Measurements from ENCODE around the gene NYNRIN.
A peak's percentile ranks its signal among the peaks of the same experiment; 100 is the strongest.
"Not testable (repeated sequence)": the region's sequence is repeated elsewhere in the genome, so short reads cannot be mapped to it uniquely, and the experiment has no call there.

NYNRIN gene

DNA sequence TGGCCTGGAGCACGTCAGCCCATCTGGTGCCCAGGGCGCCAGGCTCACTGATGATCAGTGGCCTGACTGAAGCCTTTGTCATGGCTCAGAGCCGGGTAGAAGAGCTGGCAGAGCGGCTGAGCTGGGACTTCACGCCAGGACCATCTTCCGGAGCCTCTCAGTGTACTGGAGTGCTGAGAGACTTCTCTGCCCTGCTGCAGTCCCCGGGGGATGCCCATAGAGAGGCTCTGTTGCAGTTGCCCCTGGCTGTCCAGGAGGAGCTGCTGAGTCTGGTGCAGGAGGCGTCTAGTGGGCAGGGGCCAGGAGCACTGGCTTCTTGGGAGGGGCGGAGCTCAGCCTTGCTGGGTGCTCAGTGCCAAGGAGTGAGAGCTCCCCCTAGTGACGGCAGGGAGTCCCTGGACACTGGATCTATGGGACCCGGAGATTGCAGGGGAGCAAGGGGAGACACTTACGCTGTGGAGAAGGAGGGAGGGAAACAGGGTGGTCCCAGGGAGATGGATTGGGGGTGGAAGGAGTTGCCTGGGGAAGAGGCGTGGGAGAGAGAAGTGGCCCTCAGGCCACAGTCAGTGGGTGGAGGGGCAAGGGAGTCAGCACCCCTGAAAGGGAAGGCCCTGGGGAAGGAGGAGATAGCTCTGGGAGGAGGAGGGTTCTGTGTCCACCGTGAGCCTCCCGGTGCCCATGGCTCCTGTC, 32.9 kb downstream of the NYNRIN start:
- DNase-seq (ENCODE audit: low spot score), result peak; percentile 81

DNA sequence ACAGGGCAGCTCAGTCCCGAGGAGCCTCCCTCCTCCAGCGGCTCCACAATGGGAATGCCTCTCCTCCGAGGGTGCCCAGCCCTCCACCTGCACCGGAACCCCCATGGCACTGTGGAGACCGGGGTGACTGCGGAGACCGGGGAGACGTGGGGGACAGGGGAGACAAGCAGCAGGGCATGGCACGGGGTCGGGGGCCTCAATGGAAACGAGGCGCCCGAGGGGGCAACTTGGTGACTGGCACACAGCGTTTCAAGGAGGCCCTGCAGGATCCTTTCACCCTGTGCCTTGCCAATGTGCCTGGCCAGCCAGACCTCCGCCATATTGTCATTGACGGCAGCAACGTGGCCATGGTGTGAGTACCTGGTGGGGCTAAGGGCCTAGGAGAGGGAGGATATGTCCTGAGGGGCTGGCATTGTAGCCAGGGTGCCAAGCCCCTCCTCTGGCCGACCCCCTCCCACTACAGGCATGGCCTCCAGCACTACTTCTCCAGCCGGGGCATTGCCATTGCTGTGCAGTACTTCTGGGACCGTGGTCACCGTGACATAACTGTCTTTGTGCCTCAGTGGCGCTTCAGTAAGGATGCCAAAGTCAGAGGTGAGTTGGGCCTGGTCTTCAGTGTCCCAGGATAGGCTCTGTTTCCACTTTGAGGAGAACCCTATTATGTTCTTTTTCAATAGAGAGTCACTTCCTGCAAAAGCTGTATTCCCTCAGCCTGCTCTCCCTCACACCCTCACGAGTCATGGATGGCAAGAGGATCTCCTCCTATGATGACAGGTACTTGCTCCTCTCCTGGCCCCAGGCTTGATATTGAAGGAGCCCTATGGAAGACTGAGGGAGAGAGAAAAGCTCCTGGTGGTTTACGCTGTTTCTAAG, 33.7 kb downstream of the NYNRIN start:
- no peak for DNase-seq (ENCODE audit: low spot score)

DNA sequence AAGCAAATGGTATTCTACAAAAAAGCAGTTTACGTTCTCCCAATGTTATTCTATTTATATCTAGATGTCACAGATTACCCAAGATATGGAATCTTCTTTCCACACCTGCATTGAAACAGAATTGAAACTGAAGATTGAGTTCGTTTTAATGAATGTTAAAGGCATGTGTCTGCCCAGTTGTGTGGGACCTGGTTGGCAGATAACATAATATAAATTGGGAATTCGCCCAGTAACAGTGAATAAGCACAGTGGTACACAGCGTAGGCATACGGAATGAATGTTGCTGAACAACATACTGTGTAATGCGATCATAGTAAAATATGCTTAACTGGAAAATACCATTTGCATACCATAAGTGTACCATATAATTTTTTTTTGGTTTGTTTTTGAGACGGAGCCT, 35.2 kb downstream of the NYNRIN start:
- DNase-seq (ENCODE audit: low spot score), result no peak

DNA sequence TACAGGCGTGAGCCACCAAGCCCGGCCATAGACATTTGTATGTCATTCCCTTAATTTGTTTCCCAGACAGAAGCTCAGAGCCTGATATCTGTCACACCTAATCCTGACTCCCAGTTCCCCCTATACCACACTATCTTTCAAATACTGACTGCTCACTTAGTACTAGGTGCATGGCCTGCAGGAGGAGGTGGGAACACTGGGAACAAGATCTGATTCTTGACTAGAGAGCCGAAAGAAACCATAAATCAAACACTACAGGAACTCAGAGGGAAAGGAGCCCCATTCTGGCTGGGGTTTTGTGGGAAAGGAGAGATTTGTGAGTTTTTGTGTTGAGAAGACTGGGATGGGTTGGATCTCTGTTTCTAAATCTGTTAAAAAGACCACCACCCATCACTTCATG, 35.9 kb downstream of the NYNRIN start:
- DNase-seq (ENCODE audit: low spot score), result no peak

DNA sequence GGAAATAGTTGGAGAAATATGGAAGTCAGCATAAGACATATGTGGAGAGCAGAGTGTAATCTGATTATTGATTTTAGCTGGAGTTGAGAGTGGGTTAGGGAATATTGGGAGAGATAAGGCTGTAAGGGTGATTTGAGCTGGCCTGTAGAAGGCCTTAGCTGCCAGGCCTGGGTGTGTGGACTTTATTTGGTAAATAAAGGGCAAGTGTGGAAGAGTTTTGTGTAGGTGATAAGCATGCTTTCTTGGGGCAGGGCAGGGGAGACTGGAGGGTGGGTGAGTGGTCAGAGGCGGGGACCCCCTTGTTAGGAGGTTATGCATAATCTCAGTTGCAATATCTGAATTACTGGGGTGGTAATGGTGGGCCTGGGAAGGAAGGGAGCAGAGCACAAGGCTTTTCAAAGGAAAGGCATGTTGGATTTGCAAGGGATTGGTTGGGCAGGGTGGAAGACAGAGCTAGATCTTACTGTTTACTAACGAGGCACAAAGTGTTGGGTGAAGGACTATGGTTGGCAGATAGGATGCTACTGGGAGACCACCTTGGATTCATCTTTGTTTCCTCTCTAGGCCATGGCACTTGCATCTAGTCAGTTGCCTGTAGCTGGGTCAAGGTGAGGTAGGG, 36.5 kb downstream of the NYNRIN start:
- no peak for DNase-seq (ENCODE audit: low spot score)

DNA sequence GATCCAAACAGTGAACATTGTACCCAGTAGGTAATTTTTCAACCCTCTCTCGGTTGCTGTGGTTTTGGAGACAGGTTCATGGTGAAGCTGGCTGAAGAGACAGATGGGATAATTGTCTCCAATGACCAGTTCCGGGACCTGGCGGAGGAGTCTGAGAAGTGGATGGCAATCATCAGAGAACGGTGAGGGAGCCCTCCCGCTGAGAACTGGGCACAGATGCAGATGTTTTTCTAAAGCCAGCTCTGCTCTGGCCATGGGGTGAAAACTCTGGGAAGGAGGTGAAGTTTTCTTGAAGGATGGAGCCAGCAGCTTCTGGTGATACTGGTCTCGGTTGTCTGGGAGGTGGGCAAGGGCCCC, 37.2 kb downstream of the NYNRIN start:
- no peak for DNase-seq (ENCODE audit: low spot score)

DNA sequence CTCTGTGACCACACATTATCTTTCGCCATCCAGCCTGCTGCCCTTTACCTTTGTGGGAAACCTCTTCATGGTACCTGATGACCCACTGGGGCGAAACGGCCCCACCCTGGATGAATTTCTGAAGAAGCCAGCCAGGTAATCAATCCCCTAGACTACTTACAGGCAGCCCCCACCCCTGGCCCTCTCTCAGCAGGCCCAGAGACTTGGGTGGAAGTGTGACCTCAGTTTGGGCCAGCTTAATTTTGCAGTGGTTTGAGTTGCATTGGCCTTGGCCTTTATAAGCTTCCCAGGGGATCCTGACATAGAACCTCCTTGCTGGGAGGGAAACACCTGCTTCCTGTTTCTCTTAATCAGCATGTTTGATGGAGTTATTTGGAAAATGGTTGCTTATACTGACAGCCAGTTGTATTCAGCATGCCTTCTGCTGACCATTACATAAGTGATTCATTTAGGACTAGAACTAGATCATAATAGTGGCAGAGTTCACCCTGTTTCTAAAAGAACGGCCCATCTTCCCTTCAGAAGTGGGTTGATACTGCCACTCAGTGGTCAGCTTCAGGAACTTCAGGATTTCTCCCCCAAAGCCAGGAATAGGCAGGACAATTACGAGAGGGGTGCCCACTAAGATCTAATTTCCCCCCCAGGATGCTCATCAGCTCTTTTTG, 37.7 kb downstream of the NYNRIN start:
- DNase-seq (ENCODE audit: low spot score), result peak; percentile 79

DNA sequence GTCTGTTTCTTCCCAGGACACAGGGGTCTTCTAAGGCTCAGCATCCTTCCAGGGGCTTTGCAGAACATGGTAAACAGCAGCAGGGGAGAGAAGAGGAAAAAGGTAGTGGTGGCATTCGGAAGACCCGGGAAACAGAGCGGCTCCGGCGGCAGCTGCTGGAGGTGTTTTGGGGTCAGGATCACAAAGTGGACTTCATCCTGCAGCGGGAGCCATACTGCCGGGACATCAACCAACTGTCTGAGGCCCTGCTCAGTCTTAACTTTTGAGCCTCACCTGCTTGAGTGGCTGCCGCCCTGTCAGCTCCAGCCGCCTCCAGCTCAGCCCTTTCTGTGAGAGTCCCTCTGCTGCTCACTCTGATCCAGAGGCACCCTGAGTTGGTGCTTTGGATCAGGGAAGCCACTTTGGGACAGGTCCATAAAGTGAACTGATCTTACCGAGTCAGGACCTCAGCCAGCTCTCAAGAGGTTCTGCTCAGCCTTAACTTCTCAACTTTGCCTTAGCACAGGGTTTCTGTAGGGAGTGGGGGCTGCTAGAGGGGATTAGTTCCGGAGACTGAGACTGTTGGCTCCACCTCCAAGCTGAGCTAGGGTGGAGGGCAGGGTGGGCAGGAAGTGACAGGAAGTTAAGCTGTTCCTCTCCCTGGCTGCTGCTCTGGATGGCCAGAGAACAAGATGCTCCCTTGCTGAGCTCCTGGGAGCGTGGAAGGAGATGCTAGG, 38.4 kb downstream of the NYNRIN start:
- DNase-seq (ENCODE audit: low spot score), result no peak

DNA sequence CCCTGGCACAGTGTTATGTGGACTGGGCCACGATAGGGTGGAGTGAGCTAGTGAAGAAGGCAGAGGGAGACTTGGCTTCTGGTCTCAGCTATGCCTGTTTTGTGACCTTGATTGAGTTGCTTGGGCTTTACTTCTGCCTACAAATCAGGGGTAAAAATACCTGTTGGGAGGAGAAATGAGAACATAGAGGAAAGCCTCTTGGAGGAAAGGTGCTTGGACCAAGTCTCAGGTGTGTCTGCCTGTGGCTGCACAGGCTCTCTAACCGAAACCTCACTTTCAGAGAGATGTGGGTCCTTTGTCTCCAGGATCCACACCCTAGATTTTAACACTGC, 38.9 kb downstream of the NYNRIN start:
- DNase-seq (ENCODE audit: low spot score), result no peak

DNA sequence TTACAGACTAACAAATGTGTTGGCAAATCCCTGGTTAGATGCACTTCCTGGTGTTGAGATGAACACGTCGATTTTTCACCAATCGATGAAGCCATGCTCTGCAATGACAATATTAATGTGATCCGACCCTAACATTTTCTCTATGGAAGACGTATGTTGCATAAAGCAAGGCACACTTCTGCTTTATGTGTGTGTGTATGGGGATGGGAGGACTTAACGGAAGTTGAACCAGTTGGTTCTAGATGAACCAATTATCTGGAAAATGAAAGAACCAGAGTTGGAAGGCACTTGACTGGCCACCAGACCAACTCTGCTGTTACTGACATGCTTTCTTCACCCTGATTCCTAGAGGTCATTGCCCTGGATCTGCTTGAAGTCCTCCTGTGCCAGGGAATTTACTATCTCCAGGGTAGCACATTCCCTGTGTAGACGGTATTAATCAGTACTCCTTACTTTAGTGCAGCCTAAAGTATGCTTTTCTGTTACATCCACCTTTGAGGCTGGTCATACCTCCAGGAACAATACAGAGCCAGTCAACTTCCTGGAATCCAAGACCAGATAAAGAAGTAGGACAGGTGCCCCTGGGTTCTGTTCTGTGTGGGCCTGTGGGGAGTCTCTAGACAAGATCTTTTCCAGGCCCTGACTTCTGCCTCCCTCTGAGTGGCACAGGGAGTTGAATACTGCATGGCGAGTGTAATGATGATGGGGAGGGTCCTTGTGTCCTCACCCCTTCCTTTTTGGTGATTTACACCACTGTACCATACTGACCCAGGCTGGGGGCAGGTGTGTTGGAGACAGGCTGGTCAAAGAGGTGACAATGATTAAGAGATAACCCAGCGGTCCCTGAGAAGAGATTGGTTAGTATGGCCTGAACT, 39.7 kb downstream of the NYNRIN start:
- no peak for DNase-seq (ENCODE audit: low spot score)

DNA sequence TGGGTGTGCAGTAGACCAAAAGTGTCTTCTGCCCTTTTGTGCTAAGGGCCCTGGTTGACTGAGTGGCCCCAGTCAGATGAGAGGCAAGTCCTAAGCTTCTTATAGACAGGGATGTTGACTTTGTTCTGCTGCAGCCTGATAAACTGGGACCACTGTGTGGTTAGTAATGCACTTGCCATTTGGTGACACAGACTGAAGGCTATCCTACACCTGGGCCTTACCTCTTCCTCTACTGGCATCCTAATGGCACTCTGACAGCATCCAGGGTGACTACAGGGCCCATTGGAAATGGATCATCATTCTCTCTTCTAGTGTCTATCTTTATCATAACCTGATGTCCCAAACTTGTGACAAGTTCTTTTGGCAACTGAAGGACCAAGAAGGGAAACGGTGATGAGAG, 40.5 kb downstream of the NYNRIN start:
- DNase-seq (ENCODE audit: low spot score), result no peak

DNA sequence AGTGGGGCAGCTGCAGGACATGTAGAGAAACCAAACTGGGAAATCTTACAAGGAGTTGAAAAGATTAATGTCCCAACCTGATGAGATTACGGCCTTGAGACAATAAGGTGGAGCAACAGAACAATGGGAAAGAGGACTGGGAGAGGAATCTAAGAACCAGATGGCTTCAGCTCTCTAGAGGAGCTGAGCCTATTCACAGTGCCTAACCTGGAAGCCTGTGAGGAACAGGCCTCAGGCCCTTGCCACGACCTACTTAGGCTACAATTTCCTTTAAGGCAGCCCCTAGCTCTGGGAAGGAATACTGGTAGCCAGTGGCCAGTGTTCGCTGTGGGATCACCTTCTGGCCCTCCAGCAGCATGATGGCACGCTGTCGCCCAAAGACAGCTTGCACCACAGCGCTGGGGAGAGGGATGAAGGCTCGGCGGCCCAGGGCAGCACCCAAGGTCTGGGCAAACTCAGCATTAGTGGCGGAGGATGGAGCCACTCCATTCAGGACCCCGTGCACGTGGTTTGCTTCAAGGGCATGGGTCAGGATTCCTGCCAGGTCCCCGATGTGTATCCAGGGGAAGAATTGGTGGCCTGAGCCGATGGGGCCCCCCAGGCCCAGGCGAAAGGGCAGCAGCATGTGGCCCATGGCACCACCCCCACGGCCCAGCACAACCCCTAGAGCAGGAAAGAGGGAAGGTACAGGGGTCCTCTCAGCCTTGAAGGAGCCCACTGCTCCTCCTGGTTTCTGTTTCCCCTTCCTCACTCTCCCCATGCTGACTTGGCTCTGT, 41.2 kb downstream of the NYNRIN start:
- no peak for DNase-seq (ENCODE audit: low spot score)

DNA sequence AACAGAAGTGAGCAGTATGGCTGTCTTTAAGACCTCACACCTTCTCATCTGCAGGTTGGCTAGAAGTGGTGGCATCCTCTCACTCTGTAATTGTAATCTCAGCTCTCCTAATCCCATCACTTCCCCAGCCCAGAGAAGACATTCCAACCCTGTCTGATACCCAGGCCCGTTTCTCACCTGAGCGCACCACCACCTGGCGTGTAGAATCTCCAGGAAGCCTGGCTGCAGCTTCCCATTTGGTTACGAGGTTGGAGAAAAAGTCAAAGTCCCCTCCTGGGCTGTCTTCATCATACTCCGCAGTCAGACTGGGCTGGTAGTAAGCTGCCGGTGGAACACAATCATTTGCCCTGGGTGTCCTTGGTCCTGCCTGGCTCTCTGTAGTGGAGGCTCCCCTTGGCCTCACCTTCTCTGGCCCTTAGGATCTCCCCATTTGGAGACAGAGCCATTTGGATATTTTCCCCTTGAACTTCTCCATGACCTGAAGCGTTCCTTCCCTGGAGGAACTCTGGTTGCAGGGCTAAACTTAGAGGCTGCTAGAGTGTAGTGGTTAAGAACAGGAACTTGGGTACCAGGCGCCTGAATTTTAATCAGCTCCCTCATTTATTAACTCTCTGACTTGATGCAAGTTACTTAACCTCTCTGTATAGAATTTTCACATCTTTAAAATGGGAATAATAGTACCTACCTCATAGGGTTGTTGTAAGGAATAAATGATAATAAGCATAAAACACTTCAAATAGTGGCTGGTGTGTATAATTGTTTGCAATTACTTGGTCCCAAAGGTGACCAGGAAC, 42.0 kb downstream of the NYNRIN start:
- no peak for DNase-seq (ENCODE audit: low spot score)

DNA sequence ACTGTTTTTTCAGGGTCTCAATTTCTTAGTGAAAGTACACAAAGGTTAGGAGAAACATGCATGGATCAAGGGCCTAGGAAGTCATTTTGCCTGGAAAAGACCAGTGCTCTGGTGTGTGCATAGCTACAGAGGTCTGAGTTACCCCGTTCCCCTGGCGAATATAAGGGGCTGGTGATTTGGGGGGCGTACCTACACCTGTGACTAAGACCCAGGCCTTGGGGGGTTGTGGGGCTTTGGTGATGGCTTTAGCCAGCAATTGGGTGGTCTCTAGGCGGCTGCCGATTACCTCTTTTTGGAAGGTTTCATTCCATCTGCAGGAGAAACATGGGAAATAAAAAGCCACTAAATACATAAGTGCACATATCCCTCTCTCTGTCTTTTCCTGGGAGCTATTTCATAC, 42.7 kb downstream of the NYNRIN start:
- no peak for DNase-seq (ENCODE audit: low spot score)

DNA sequence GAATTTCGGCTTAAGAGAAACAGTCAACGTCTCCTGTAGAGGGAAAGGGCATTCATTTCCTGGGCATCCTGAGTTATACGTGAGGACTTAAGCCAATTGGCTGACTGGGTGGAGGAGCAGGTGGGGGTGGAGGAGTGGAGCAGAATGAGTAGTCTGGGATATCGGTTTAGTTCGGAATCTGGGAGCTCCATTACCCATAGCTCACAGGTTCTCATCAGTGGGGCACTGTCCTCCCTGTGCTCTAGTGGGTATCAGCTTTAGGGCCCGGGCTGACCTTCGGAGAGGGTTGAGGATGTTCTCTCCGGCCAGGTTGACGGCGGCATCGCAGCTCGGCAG, 43.1 kb downstream of the NYNRIN start:
- DNase-seq (ENCODE audit: low spot score), result no peak

DNA sequence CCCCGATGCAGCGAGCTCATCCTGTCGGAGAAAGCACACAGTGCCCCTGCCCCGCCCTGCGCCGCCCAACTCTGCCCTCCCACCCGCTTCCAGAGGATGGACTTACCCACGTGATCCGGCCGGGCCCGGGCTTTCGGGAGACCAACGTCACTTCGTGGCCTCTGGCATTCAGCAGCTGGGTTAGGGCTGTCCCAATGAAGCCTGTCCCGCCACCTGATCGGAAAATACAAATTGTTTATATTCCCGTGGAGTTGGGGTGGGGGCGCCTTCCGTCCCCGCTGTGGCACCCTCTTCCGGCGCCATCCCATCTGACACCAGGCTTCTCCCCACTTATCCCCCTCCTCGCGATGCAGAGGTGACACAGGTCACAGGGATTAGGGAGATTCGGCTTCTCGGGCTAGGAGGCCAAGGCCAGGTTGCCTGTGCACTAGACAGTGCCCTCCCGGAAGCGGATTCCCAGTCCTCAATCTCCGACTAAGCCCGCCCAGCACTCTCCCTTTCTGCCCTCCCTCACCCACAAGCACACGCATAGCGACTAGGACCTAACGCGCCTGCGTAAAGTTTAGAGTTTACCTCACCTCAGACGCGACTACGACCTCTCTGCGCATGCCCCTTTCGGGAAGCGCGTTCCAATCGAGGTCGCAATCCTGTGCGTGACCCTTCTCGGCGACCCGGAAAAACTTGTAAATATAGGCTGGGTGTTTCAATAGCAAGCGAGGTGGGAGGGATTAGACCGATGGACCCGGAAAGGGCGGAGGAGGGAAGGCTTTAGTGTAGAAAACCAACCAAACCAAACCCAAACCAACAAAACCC, 43.6 kb downstream of the NYNRIN start, which contains the start of gene SDR39U1:
SDR39U1 (minus strand) TSS at position 537 of the 813 bp plus-strand sequence; CDS start at position 530, 7 bp downstream.
- peak; percentile 98 for DNase-seq (ENCODE audit: low spot score)

DNA sequence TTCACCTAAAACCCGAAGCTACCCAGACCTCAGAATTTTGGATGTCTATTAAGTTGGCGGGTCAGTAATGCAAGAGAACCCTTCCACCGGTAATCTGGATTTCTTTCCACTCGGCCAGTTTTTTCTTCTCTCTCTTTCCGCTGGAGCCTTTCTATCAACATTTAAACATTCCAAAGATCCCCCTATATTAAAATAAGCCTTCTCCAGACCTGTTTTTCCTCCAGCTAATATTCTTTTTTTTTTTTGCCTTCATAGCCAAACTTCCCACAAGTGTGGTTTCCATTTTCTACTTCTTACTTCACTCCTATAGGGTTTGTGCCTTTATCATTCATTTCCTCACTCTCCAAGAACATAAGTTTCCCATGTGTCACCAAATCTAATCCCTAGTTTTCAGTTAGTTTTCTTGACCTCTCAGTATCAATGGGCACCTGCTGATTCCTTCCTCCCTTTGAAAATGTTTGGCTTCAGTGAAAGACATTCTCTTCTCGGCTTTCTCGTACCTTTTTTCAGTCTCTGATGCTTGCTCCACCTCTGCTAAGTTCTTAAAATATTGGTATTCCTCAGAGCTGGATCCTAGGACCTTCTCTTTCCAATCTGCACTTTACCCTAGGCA, 44.4 kb downstream of the NYNRIN start:
- no peak for DNase-seq (ENCODE audit: low spot score)

DNA sequence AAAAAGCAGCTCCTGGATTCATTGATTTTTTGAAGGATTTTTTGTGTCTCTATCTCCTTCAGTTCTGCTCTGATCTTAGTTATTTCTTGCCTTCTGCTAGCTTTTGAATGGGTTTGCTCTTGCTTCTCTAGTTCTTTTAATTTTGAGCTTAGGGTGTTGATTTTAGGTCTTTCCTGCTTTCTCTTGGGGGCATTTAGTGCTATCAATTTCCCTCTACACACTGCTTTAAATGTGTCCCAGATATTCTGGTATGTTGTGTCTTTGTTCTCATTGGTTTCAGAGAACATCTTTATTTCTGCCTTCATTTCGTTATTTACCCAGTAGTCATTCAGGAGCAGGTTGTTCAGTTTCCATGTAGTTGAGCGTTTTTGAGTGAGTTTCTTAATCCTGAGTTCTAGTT, 52.0 kb downstream of the NYNRIN start:
- not testable (repeated sequence) for DNase-seq (ENCODE audit: low spot score)
